ENCODE data around the gene VPS9D1. TPM values are rescaled to one million over a fixed set of nuclear protein-coding genes. Genes with fewer than 3 reads are reported as not detected.
"Not testable (repeated sequence)": the region's sequence is repeated elsewhere in the genome, so short reads cannot be mapped to it uniquely, and the experiment has no call there.

VPS9D1 gene
- polyA plus RNA-seq, 2 of the 4 experiments (the other 2 are of a cell fraction): 2.1 to 5.4 TPM

GRCh38 chr16:89691231-89691985, 29.3 kb downstream of the VPS9D1 start:
- no peak for TF ChIP-seq TP53 (CRISPR knock-in tag; IDR thresholded peaks at IDR 0.05)
- no peak for TF ChIP-seq RAD21 (conservative IDR thresholded peaks at IDR 0.05 in 1 of 2, IDR thresholded peaks at IDR 0.05 in 1 of 2)
- TF ChIP-seq, protein P1, sequence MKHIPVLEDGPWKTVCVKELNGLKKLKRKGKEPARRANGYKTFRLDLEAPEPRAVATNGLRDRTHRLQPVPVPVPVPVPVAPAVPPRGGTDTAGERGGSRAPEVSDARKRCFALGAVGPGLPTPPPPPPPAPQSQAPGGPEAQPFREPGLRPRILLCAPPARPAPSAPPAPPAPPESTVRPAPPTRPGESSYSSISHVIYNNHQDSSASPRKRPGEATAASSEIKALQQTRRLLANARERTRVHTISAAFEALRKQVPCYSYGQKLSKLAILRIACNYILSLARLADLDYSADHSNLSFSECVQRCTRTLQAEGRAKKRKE (CRISPR knock-in tag; IDR thresholded peaks at IDR 0.05; ENCODE audit: low read depth): no peak
- TF ChIP-seq, protein P2, sequence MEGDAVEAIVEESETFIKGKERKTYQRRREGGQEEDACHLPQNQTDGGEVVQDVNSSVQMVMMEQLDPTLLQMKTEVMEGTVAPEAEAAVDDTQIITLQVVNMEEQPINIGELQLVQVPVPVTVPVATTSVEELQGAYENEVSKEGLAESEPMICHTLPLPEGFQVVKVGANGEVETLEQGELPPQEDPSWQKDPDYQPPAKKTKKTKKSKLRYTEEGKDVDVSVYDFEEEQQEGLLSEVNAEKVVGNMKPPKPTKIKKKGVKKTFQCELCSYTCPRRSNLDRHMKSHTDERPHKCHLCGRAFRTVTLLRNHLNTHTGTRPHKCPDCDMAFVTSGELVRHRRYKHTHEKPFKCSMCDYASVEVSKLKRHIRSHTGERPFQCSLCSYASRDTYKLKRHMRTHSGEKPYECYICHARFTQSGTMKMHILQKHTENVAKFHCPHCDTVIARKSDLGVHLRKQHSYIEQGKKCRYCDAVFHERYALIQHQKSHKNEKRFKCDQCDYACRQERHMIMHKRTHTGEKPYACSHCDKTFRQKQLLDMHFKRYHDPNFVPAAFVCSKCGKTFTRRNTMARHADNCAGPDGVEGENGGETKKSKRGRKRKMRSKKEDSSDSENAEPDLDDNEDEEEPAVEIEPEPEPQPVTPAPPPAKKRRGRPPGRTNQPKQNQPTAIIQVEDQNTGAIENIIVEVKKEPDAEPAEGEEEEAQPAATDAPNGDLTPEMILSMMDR (IDR thresholded peaks at IDR 0.05): no peak
- no peak for TF ChIP-seq ZSCAN20 (CRISPR knock-in tag; IDR thresholded peaks at IDR 0.05)
- no peak for TF ChIP-seq HMGXB4 (CRISPR knock-in tag; IDR thresholded peaks at IDR 0.05; ENCODE audit: borderline replicate concordance)
- no peak for TF ChIP-seq FOSL2 (IDR thresholded peaks at IDR 0.05)
- TF ChIP-seq FOSL2 (CRISPR knock-in tag; IDR thresholded peaks at IDR 0.05): no peak
- no peak for TF ChIP-seq E2F6 (IDR thresholded peaks at IDR 0.05; ENCODE audit: borderline replicate concordance, low read depth)
- no peak for TF ChIP-seq ZFP36 (IDR thresholded peaks at IDR 0.05; ENCODE audit: borderline replicate concordance, partially characterized antibody)
- TF ChIP-seq HOXA7 (CRISPR knock-in tag; IDR thresholded peaks at IDR 0.05): no peak
- TF ChIP-seq NPAS2 (CRISPR knock-in tag; IDR thresholded peaks at IDR 0.05; ENCODE audit: borderline replicate concordance): no peak
- TF ChIP-seq EHF (CRISPR knock-in tag; IDR thresholded peaks at IDR 0.05): no peak
- no peak for TF ChIP-seq ZNF302 (CRISPR knock-in tag; IDR thresholded peaks at IDR 0.05)
- TF ChIP-seq KDM5A (IDR thresholded peaks at IDR 0.05): no peak
- TF ChIP-seq, protein P3, sequence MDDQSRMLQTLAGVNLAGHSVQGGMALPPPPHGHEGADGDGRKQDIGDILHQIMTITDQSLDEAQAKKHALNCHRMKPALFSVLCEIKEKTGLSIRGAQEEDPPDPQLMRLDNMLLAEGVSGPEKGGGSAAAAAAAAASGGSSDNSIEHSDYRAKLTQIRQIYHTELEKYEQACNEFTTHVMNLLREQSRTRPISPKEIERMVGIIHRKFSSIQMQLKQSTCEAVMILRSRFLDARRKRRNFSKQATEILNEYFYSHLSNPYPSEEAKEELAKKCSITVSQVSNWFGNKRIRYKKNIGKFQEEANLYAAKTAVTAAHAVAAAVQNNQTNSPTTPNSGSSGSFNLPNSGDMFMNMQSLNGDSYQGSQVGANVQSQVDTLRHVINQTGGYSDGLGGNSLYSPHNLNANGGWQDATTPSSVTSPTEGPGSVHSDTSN (IDR thresholded peaks at IDR 0.05): no peak
- no peak for TF ChIP-seq RARB (CRISPR knock-in tag; IDR thresholded peaks at IDR 0.05)
- Histone ChIP-seq H3K4me2 (no peak overlapping the region), H3K27ac (no peak overlapping the region), H3K4me3 (no peak overlapping the region), H3K4me1 (peaks cover 11% of the 10 kb centered on the region), H3K9me3 (no peaks in the 10 kb centered on the region)
- 94% methylated on average over 19 of the region's 21 CpGs for WGBS (ENCODE audit: missing lambda C conversion rate)
- CTCF ChIA-PET: interaction anchor here (4.7 kb wide), 1 partner anchor 9 kb away, joined by 33 read pairs; the partner anchor contains the start of gene SPATA2L
- POLR2A ChIA-PET: no interaction called here
- DNase-seq (ENCODE audit: low read depth in 1 of 2, low spot score in 1 of 2) (no peak), FAIRE-seq (no peak), ATAC-seq (no peak)

GRCh38 chr16:89690392-89690901, 30.3 kb downstream of the VPS9D1 start:
- 93% methylated on average over 16 of the region's 16 CpGs for WGBS (ENCODE audit: missing lambda C conversion rate)
- DNase-seq (ENCODE audit: low read depth in 1 of 2, low spot score in 1 of 2) (no peak), ATAC-seq (no peak), FAIRE-seq (no peak)
- peaks cover 11% of the 10 kb centered on the region for H3K4me1 ChIP-seq
- H3K4me2 ChIP-seq: no peak overlapping the region
- POLR2A ChIA-PET: no interaction called here
- TF ChIP-seq BHLHE40 (IDR thresholded peaks at IDR 0.05; ENCODE audit: low read depth, low read length): no peak
- no peak for TF ChIP-seq MAFK (IDR thresholded peaks at IDR 0.05; ENCODE audit: partially characterized antibody)
- no peak for TF ChIP-seq FOXS1 (CRISPR knock-in tag; IDR thresholded peaks at IDR 0.05)
- no peak for TF ChIP-seq CEBPB (IDR thresholded peaks at IDR 0.05)
- no peak overlapping the region for H3K4me3 ChIP-seq
- H3K9me3 ChIP-seq: peaks cover 2% of the 10 kb centered on the region; the same call in 2 of the 3 replicates
- H3K27ac ChIP-seq: no peak overlapping the region
- CTCF ChIA-PET: interaction anchor here (4.7 kb wide), 1 partner anchor 10 kb away, joined by 33 read pairs; the partner anchor contains the start of gene SPATA2L

GRCh38 chr16:89689621-89690020, 31.1 kb downstream of the VPS9D1 start:
- ATAC-seq; H3K4me2 ChIP-seq; POLR2A ChIA-PET; FAIRE-seq; H3K4me3 ChIP-seq; H3K27ac ChIP-seq; H3K9me3 ChIP-seq; DNase-seq (ENCODE audit: low read depth in 1 of 2, low spot score in 1 of 2): not testable (repeated sequence)
- CTCF ChIA-PET: interaction anchor here (1.0 to 4.7 kb wide), 3 partner anchors 11 to 16 kb away, joined by 3 to 33 read pairs (median 7); partner anchors contain the start of gene SPATA2L
- 94% methylated on average over 4 of the region's 4 CpGs for WGBS (ENCODE audit: missing lambda C conversion rate)
- peaks cover 11% of the 10 kb centered on the region for H3K4me1 ChIP-seq

All from A549 (cell line).